A673 (cell line): ENCODE measurements around the gene HMGN1. TPM values are rescaled to one million over a fixed set of nuclear protein-coding genes. Genes with fewer than 3 reads are reported as not detected.

Source experiments
- BruUV-seq: library from RNA; stranded (reverse); fragments of 400-500 nt; replicated peaks from 2 replicates; lab custom pipeline; 2021; lab: Mats Ljungman, UMichigan
- CTCF ChIA-PET: fragments of 300-600 bp; sonication (Branson Sonifier 250); formaldehyde crosslinking; loops from one replicate; lab custom pipeline; 2022; ENCODE audit warnings: antibody characterized with exemption; lab: Charles Lee
- POLR2A ChIA-PET: fragments of 300-600 bp; sonication (Branson Sonifier 250); formaldehyde crosslinking; loops from one replicate; lab custom pipeline; 2022; ENCODE audit warnings: antibody characterized with exemption; ENCODE audit not compliant: low non-redundant PET; lab: Charles Lee
- DNase-seq: peaks from one replicate; pipeline ENCODE4 v3.0.0-alpha.2; 2015; ENCODE audit warnings: low spot score
- H3K27ac ChIP-seq: fragments of 200-600 bp; sonication (generic); 2 replicates; pipeline ENCODE4 v1.5.1; 2016; ENCODE audit warnings: mixed run types, low read depth, mild to moderate bottlenecking, mixed read lengths, antibody characterized with exemption, low read length; ENCODE audit not compliant: poor library complexity, severe bottlenecking
- H3K27me3 ChIP-seq: fragments of 200-600 bp; sonication (generic); replicated peaks from 2 replicates; pipeline ENCODE4 v1.6.1; 2017; ENCODE audit warnings: mixed run types, low read depth, mild to moderate bottlenecking, mixed read lengths, antibody characterized with exemption, low read length; ENCODE audit not compliant: insufficient read depth, poor library complexity
- H3K36me3 ChIP-seq: fragments of 200-600 bp; sonication (generic); 2 replicates; pipeline ENCODE4 v1.6.1; 2016; ENCODE audit warnings: mixed run types, mild to moderate bottlenecking, mixed read lengths, antibody characterized with exemption, low read length; ENCODE audit not compliant: insufficient read depth, poor library complexity, severe bottlenecking
- H3K4me1 ChIP-seq: fragments of 200-600 bp; sonication (generic); 2 replicates; pipeline ENCODE4 v1.6.1; 2017; ENCODE audit warnings: mixed run types, mild to moderate bottlenecking, mixed read lengths, antibody characterized with exemption, low read length; ENCODE audit not compliant: insufficient read depth, poor library complexity, severe bottlenecking
- H3K4me3 ChIP-seq: fragments of 200-600 bp; sonication (generic); 2 replicates; pipeline ENCODE4 v1.5.1; 2016; ENCODE audit warnings: low read depth, mixed run types, mild to moderate bottlenecking, mixed read lengths, low read length; ENCODE audit not compliant: poor library complexity, severe bottlenecking
- H3K9me3 ChIP-seq: fragments of 200-600 bp; sonication (generic); 2 replicates; pipeline ENCODE4 v1.6.1; 2016; ENCODE audit warnings: mixed run types, low read depth, mild to moderate bottlenecking, mixed read lengths, antibody characterized with exemption, low read length; ENCODE audit not compliant: poor library complexity, severe bottlenecking
- EZH2 ChIP-seq: fragments of 200-600 bp; sonication (generic); IDR thresholded peaks from 2 replicates; pipeline ENCODE4 v1.6.1; 2017; ENCODE audit warnings: borderline replicate concordance, low read depth, mild to moderate bottlenecking, mixed read lengths, antibody characterized with exemption, low read length; ENCODE audit not compliant: poor library complexity, severe bottlenecking
- intact Hi-C: fragments of 100-400 bp; cut with micrococcal nuclease; formaldehyde crosslinking; loops from one replicate; pipeline ENCODE4 v1.10.0; 2022; ENCODE audit not compliant: unreplicated experiment
- total RNA-seq: library from RNA; stranded (reverse); gene quantifications from 2 replicates; pipeline ENCODE4 v1.2.3, GENCODE V29; 2021
- TF ChIP-seq, protein P1 (sequence below): fragments of 300-800, 200-600 bp; sonication (generic); conservative IDR thresholded peaks from 2 replicates; pipeline ENCODE4 v1.5.1; 2017; ENCODE audit warnings: low read depth, mild to moderate bottlenecking, antibody characterized with exemption, low read length, moderate library complexity, mixed read lengths

HMGN1 gene
- total RNA-seq, 1 experiment from 2014 or later, result 457 TPM

DNA sequence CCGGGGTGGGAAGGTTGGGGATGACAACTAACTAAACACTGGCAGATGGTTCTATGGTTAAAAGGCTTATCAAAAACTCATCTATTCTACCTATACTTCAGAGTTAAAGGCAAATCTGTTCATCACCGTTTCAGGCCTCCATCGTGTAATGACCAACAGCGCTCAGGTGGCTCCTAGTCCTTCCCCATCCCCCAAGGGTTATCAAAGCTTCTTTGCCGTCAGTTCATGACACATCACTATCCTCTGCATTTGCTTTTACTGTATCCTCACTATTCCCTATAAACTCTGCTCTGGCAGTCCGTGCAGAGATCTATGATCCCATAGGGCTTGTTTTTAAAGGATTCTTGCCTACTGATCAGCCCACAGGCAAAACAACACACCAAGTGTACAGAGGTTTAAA, 8.2 kb downstream of the HMGN1 start:
- intact Hi-C loops, result no loop called here
- no peak overlapping the region for H3K4me3 ChIP-seq
- H3K4me1 ChIP-seq, result peaks cover 7% of the 10 kb centered on the region
- H3K36me3 ChIP-seq, result peaks cover 41% of the 10 kb centered on the region
- DNase-seq, result no peak
- no TSS peak for BruUV-seq
- TF ChIP-seq, protein P1, sequence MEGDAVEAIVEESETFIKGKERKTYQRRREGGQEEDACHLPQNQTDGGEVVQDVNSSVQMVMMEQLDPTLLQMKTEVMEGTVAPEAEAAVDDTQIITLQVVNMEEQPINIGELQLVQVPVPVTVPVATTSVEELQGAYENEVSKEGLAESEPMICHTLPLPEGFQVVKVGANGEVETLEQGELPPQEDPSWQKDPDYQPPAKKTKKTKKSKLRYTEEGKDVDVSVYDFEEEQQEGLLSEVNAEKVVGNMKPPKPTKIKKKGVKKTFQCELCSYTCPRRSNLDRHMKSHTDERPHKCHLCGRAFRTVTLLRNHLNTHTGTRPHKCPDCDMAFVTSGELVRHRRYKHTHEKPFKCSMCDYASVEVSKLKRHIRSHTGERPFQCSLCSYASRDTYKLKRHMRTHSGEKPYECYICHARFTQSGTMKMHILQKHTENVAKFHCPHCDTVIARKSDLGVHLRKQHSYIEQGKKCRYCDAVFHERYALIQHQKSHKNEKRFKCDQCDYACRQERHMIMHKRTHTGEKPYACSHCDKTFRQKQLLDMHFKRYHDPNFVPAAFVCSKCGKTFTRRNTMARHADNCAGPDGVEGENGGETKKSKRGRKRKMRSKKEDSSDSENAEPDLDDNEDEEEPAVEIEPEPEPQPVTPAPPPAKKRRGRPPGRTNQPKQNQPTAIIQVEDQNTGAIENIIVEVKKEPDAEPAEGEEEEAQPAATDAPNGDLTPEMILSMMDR, result no peak
- TF ChIP-seq EZH2, result no peak
- CTCF ChIA-PET, result interaction anchor here (0.6 kb wide), 1 partner anchor 51 kb away, joined by 4 read pairs; no protein-coding TSS in a partner anchor
- no peaks in the 10 kb centered on the region for H3K9me3 ChIP-seq
- H3K27me3 ChIP-seq, result no peaks in the 10 kb centered on the region
- no peak overlapping the region for H3K27ac ChIP-seq
- POLR2A ChIA-PET, result no interaction called here

DNA sequence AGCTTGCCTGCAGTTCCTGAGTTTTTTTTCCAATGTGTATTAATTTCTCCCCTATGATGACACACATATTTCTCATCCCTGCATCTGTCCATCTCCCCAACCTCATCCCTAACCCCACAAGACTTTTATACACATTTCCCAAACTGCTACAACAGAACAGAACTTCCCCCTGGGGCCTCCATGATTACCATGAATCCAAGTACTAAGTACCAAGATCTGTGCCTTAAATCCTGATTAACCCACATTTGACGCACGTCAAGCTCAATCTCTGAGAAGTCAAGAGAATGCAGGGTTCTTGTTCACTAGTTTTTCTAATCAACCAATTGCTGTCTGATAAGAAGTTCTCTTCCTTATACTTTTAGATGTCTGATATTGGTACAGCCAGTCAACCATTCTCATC, 9.7 kb downstream of the HMGN1 start:
- no peaks in the 10 kb centered on the region for H3K27me3 ChIP-seq
- no peak for TF ChIP-seq EZH2
- TF ChIP-seq, protein P1, result no peak
- no TSS peak for BruUV-seq
- H3K9me3 ChIP-seq, result no peaks in the 10 kb centered on the region
- no peak overlapping the region for H3K4me3 ChIP-seq
- intact Hi-C loops, result no loop called here
- ChIA-PET CTCF (no interaction called here), POLR2A (no interaction called here)
- no peaks in the 10 kb centered on the region for H3K4me1 ChIP-seq
- no peak for DNase-seq
- H3K27ac ChIP-seq, result no peak overlapping the region
- H3K36me3 ChIP-seq, result peaks cover 26% of the 10 kb centered on the region

DNA sequence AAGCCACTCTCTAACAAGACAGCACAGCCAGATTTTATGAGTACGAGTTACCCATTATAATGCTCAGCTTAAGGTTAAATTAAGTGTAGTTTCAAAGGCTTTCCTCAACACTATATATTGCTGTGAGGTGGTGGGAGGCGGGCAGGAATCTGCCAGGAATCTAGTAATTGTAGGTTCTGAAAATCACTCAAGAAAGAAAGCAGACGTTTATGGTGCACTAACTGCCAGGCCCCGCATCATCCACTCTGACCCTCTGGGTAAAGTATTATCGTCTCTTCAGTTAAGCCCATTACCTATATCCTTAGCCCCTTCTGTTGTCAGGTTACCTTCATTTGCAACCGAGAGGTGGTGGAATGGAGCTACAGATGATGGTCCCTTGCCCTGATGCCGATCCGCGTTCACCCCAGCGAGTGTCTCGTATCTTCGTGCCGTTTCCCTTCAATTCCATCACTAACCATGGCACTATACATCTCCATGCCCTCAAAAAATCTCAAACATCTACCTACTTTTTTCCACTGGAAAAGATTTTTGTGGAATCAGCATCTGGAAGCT, 12.4 kb downstream of the HMGN1 start:
- intact Hi-C loops, result no loop called here
- TF ChIP-seq, protein P1, result no peak
- no peak for TF ChIP-seq EZH2
- ChIA-PET CTCF (no interaction called here), POLR2A (no interaction called here)
- DNase-seq, result no peak
- Histone ChIP-seq H3K27ac (no peak overlapping the region), H3K9me3 (no peaks in the 10 kb centered on the region), H3K27me3 (no peaks in the 10 kb centered on the region), H3K4me1 (no peaks in the 10 kb centered on the region), H3K4me3 (no peak overlapping the region), H3K36me3 (peaks cover 5% of the 10 kb centered on the region)
- no TSS peak for BruUV-seq
